HG02798 (cell line): ENCODE results near the gene GHITM.
"Not testable (repeated sequence)": the region's sequence is repeated elsewhere in the genome, so short reads cannot be mapped to it uniquely, and the experiment has no call there.

ENCODE experiments used
- ATAC-seq: cut with Tn5 transposase; IDR thresholded peaks from one replicate; pipeline ENCODE4 v1.9.1; 2021; ENCODE audit warnings: mild to moderate bottlenecking; ENCODE audit not compliant: unreplicated experiment, poor library complexity

GHITM gene

GRCh38 chr10:84139126-84140035, at the start of gene GHITM:
Gene GHITM, plus strand, starts transcription at chr10:84139509. Its CDS starts 1,992 bp downstream, at chr10:84141501.
- ATAC-seq: peak; percentile 99

- ATAC-seq: no peak
Observed at GRCh38 chr10:84095811-84096497, 43.4 kb upstream of the GHITM start.

- ATAC-seq: no peak
Observed at GRCh38 chr10:84097787-84098353, 41.4 kb upstream of the GHITM start.

- no peak for ATAC-seq
Observed at GRCh38 chr10:84098667-84099066, 40.6 kb upstream of the GHITM start.

- ATAC-seq: no peak
Observed at GRCh38 chr10:84101042-84101441, 38.3 kb upstream of the GHITM start.

GRCh38 chr10:84108797-84109196, 30.5 kb upstream of the GHITM start:
- ATAC-seq: no peak

GRCh38 chr10:84109772-84110171, 29.5 kb upstream of the GHITM start:
- ATAC-seq: not testable (repeated sequence)

GRCh38 chr10:84113468-84113867, 25.8 kb upstream of the GHITM start:
- ATAC-seq: not testable (repeated sequence)

- no peak for ATAC-seq
Observed at GRCh38 chr10:84114088-84114667, 25.1 kb upstream of the GHITM start.

- ATAC-seq: not testable (repeated sequence)
Observed at GRCh38 chr10:84117204-84117603, 22.1 kb upstream of the GHITM start.

GRCh38 chr10:84117686-84118394, 21.5 kb upstream of the GHITM start:
- no peak for ATAC-seq

- no peak for ATAC-seq
Observed at GRCh38 chr10:84118395-84119006, 20.8 kb upstream of the GHITM start.

GRCh38 chr10:84123362-84123761, 15.9 kb upstream of the GHITM start:
- no peak for ATAC-seq

GRCh38 chr10:84125910-84126784, 13.2 kb upstream of the GHITM start:
- not testable (repeated sequence) for ATAC-seq

GRCh38 chr10:84126785-84127167, 12.5 kb upstream of the GHITM start:
- no peak for ATAC-seq

- no peak for ATAC-seq
Observed at GRCh38 chr10:84135836-84136235, 3.5 kb upstream of the GHITM start.

- ATAC-seq: no peak
Observed at GRCh38 chr10:84137811-84138210, 1.5 kb upstream of the GHITM start.

- ATAC-seq: no peak
Observed at GRCh38 chr10:84138478-84139125, 707 bp upstream of the GHITM start.
